SH-SY5Y (cell line): Measurements from ENCODE around the gene CCER1.

Experiments used
- GATA2 ChIP-seq: IDR thresholded peaks from 2 replicates; pipeline ENCODE4 v1.6.1; 2011; ENCODE audit warnings: mild to moderate bottlenecking, low read depth, low read length
- GATA3 ChIP-seq: IDR thresholded peaks from 2 replicates; pipeline ENCODE4 v1.6.1; 2011; ENCODE audit warnings: low read depth, mild to moderate bottlenecking, low read length, moderate library complexity

- TF ChIP-seq GATA2: no peak
- no peak for TF ChIP-seq GATA3
Measured at GRCh38 chr12:90909069-90909770, 45.8 kb downstream of the CCER1 start.
